GM06990 (cell line): ENCODE data around the gene SVOP.

Experiments used
- DNase-seq: peaks from one replicate; pipeline ENCODE4 v3.0.0-alpha.2; 2011; ENCODE audit not compliant: insufficient read length; ENCODE audit errors: extremely low read depth
- H3K27me3 ChIP-seq: replicated peaks from 2 replicates; pipeline ENCODE4 v1.6.0; 2011; ENCODE audit warnings: low read length; ENCODE audit not compliant: control insufficient read depth, insufficient read depth
- H3K36me3 ChIP-seq: 2 replicates; pipeline ENCODE4 v1.5.1; 2011; ENCODE audit warnings: low read length; ENCODE audit not compliant: control insufficient read depth, insufficient read depth
- H3K4me3 ChIP-seq: replicated peaks from 2 replicates; pipeline ENCODE4 v1.5.1; 2011; ENCODE audit warnings: low read depth, mild to moderate bottlenecking, control low read depth, low read length
- TF ChIP-seq, protein P1 (sequence below): IDR thresholded peaks from 2 replicates; pipeline ENCODE4 v1.5.1; 2011; ENCODE audit warnings: low read length, control low read depth, mild to moderate bottlenecking, inconsistent platforms; ENCODE audit not compliant: insufficient read depth, poor library complexity, severe bottlenecking

SVOP gene

DNA sequence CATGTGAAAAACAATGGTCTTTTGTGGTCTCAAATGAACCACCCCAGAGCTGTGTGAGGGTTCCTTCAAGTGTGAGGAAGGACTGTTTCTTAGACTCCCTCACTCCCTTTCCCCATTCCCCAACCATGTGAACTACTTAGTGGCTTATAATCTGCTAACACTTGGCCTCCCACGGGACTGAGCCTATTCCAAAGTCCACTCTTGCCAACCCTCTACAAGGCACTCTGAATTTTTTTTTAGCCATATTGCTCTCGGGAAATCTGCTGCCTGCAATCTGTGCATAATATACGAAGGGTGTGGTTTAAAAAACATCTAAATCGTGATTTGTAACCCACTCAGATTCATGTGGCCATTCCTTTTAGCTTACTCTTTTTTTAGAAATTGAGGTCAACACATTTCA lies 2.6 kb downstream of the SVOP start:
- Histone ChIP-seq H3K36me3 (no peaks in the 10 kb centered on the region), H3K27me3 (no peaks in the 10 kb centered on the region; the same call in 1 of the 2 replicates), H3K4me3 (no peak overlapping the region)
- DNase-seq = no peak
- TF ChIP-seq, protein P1, sequence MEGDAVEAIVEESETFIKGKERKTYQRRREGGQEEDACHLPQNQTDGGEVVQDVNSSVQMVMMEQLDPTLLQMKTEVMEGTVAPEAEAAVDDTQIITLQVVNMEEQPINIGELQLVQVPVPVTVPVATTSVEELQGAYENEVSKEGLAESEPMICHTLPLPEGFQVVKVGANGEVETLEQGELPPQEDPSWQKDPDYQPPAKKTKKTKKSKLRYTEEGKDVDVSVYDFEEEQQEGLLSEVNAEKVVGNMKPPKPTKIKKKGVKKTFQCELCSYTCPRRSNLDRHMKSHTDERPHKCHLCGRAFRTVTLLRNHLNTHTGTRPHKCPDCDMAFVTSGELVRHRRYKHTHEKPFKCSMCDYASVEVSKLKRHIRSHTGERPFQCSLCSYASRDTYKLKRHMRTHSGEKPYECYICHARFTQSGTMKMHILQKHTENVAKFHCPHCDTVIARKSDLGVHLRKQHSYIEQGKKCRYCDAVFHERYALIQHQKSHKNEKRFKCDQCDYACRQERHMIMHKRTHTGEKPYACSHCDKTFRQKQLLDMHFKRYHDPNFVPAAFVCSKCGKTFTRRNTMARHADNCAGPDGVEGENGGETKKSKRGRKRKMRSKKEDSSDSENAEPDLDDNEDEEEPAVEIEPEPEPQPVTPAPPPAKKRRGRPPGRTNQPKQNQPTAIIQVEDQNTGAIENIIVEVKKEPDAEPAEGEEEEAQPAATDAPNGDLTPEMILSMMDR = no peak

DNA sequence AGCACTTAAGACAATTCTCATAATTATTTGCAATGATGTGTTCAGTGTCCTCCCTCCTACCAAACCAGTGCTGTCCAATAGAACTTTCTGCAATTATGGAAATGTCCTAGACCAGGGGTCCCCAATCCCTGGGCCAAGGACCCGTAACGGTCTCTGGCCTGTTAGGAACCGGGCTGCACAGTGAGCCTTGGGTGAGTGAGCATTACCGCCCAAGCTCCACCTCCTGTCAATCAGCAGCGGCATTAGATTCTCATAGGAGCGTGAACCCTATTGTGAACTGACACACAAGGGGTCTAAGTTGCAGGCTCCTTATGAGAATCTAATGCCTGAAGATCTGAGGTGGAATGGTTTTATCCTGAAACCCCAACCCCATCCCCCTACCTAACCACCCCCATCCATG lies 3.9 kb downstream of the SVOP start:
- TF ChIP-seq, protein P1 = no peak
- Histone ChIP-seq H3K27me3 (no peaks in the 10 kb centered on the region; the same call in 1 of the 2 replicates), H3K36me3 (no peaks in the 10 kb centered on the region), H3K4me3 (no peak overlapping the region)
- no peak for DNase-seq

DNA sequence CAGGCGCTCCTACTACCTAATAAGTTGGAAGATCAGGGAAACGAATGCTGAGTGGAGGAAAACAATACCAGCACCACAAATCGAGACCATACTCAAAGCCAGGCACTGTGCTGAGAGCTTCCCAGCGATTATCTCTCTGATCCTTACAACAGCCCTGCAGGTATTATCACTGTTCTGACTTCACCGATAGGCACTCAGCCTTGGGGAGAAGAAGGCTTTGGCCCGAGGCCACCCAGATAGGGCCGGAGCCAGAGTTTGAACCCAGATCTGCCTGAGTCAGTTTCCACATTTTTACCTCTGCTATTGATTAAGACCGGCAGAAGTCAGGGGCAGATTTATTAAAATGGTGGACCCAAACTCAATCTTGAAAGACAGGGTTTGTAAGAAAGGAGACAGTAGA lies 4.9 kb downstream of the SVOP start:
- DNase-seq = no peak
- TF ChIP-seq, protein P1 = no peak
- Histone ChIP-seq H3K4me3 (no peak overlapping the region), H3K27me3 (no peaks in the 10 kb centered on the region; the same call in 1 of the 2 replicates), H3K36me3 (no peaks in the 10 kb centered on the region)

DNA sequence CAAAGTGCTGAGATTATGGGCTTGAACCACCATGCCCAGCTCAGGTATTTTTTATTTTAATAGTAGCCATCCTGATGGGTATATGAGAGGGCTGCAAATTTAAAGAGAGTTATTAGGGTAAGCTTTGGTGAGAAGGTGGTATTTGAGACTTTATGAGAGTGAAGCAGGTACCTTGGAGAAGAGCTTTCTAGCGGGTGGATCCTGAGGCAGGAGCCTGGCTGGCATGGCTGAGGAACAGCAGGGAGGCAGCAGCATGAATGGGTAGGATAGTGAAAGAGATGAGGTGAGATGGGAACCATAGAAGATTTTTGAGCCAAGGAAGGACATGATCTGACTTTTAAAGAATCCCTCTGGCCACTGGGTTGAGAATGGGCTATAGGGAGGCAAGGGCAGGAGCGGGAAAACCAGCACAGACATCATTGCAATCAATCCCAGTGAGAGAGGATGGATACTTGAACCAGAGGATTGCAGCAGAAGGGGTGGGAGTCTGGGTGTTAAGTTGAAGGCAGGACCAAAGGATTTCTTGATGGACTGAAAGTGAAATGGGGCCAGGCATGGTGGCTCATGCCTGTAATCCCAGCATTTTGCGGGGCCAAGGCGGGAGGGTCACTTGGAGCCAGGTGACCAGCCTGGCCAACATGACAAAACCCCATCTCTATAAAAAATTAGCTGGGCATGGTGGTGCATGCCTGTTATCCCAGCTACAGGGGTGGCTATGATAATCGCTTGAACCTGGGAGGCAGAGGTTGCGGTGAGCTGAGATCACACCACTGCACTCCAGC lies 5.7 kb downstream of the SVOP start:
- Histone ChIP-seq H3K4me3 (no peak overlapping the region), H3K27me3 (no peaks in the 10 kb centered on the region; the same call in 1 of the 2 replicates), H3K36me3 (no peaks in the 10 kb centered on the region)
- no peak for DNase-seq
- TF ChIP-seq, protein P1 = no peak

DNA sequence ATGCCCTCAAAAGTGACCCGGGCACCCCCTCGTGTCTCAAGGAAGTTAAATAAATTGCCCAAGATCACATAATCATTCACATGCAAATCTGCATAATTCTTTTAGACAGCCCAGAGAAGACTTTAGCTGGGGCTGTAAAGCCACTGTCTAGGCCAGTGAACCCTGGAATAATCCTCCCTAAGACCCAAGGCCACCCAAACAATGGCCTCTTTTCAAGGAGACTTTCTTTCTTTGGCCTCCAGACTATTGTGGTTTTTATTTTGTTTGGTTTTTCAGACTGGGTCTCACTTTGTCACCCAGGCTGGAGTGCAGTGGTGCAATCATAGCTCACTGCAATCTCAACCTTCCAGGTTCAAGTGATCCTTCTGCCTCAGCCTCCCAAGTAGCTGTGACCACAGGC lies 10.6 kb downstream of the SVOP start:
- no peak for DNase-seq
- H3K36me3 ChIP-seq = no peaks in the 10 kb centered on the region

More for the DNA sequence above, 10.6 kb downstream of the SVOP start:
- Histone ChIP-seq H3K27me3 (no peaks in the 10 kb centered on the region; the same call in none of the 2 replicates), H3K4me3 (no peak overlapping the region)
- TF ChIP-seq, protein P1 = no peak
